Measurements from ENCODE around the gene SMR3B. TPM values are rescaled to one million over a fixed set of nuclear protein-coding genes. Genes with fewer than 3 reads are reported as not detected.

Gene SMR3B
- total and polyA plus RNA-seq, 2 of the 8 experiments (the other 6 are each of a cell fraction or from before 2014, with no cell fraction given): not detected

DNA sequence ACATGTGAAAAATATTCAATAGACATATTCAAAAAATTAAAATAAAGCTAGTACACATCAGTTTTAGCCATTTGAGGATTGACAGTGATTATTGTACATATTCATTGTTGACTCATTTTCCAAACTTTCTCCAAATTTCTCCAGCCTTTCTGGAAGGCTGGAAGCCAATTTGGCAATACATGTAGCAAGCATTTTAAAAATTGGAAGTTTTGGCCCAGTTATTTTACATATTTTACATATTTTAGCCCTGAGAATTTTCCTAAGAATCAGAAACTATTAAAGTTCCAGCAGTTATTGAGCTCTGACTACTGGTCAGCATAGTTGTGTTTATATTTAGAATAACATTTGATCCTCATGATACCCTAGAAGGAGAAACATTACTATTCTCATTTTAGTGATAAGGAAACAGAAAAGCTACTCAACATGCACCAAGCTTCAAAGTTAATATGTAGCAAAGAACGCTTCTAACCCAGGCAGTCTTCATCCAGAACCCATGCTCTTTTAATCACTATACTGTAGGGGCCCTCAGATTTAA is 45.0 kb upstream of the SMR3B start (continued):
- TF ChIP-seq, protein P1, sequence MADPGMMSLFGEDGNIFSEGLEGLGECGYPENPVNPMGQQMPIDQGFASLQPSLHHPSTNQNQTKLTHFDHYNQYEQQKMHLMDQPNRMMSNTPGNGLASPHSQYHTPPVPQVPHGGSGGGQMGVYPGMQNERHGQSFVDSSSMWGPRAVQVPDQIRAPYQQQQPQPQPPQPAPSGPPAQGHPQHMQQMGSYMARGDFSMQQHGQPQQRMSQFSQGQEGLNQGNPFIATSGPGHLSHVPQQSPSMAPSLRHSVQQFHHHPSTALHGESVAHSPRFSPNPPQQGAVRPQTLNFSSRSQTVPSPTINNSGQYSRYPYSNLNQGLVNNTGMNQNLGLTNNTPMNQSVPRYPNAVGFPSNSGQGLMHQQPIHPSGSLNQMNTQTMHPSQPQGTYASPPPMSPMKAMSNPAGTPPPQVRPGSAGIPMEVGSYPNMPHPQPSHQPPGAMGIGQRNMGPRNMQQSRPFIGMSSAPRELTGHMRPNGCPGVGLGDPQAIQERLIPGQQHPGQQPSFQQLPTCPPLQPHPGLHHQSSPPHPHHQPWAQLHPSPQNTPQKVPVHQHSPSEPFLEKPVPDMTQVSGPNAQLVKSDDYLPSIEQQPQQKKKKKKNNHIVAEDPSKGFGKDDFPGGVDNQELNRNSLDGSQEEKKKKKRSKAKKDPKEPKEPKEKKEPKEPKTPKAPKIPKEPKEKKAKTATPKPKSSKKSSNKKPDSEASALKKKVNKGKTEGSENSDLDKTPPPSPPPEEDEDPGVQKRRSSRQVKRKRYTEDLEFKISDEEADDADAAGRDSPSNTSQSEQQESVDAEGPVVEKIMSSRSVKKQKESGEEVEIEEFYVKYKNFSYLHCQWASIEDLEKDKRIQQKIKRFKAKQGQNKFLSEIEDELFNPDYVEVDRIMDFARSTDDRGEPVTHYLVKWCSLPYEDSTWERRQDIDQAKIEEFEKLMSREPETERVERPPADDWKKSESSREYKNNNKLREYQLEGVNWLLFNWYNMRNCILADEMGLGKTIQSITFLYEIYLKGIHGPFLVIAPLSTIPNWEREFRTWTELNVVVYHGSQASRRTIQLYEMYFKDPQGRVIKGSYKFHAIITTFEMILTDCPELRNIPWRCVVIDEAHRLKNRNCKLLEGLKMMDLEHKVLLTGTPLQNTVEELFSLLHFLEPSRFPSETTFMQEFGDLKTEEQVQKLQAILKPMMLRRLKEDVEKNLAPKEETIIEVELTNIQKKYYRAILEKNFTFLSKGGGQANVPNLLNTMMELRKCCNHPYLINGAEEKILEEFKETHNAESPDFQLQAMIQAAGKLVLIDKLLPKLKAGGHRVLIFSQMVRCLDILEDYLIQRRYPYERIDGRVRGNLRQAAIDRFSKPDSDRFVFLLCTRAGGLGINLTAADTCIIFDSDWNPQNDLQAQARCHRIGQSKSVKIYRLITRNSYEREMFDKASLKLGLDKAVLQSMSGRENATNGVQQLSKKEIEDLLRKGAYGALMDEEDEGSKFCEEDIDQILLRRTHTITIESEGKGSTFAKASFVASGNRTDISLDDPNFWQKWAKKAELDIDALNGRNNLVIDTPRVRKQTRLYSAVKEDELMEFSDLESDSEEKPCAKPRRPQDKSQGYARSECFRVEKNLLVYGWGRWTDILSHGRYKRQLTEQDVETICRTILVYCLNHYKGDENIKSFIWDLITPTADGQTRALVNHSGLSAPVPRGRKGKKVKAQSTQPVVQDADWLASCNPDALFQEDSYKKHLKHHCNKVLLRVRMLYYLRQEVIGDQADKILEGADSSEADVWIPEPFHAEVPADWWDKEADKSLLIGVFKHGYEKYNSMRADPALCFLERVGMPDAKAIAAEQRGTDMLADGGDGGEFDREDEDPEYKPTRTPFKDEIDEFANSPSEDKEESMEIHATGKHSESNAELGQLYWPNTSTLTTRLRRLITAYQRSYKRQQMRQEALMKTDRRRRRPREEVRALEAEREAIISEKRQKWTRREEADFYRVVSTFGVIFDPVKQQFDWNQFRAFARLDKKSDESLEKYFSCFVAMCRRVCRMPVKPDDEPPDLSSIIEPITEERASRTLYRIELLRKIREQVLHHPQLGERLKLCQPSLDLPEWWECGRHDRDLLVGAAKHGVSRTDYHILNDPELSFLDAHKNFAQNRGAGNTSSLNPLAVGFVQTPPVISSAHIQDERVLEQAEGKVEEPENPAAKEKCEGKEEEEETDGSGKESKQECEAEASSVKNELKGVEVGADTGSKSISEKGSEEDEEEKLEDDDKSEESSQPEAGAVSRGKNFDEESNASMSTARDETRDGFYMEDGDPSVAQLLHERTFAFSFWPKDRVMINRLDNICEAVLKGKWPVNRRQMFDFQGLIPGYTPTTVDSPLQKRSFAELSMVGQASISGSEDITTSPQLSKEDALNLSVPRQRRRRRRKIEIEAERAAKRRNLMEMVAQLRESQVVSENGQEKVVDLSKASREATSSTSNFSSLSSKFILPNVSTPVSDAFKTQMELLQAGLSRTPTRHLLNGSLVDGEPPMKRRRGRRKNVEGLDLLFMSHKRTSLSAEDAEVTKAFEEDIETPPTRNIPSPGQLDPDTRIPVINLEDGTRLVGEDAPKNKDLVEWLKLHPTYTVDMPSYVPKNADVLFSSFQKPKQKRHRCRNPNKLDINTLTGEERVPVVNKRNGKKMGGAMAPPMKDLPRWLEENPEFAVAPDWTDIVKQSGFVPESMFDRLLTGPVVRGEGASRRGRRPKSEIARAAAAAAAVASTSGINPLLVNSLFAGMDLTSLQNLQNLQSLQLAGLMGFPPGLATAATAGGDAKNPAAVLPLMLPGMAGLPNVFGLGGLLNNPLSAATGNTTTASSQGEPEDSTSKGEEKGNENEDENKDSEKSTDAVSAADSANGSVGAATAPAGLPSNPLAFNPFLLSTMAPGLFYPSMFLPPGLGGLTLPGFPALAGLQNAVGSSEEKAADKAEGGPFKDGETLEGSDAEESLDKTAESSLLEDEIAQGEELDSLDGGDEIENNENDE (IDR thresholded peaks at IDR 0.05; ENCODE audit: insufficient replicate concordance, low read length): no peak
- TF ChIP-seq CBX5 (IDR thresholded peaks at IDR 0.05; ENCODE audit: low read depth, low read length) (no peak), SIRT6 (IDR thresholded peaks at IDR 0.05; ENCODE audit: low read length) (no peak)

Measured in H1 (cell line).